Uterus (tissue), 4 donors: Measurements from ENCODE around the gene PFKL. TPM values are rescaled to one million over a fixed set of nuclear protein-coding genes. Genes with fewer than 3 reads are reported as not detected.
"Not testable (repeated sequence)": the region's sequence is repeated elsewhere in the genome, so short reads cannot be mapped to it uniquely, and the experiment has no call there.

Experiments used
- DNase-seq, 2 donors: peaks; one replicate each; pipeline ENCODE4 v3.0.0-alpha.2; 2019 to 2020
- H3K27ac ChIP-seq, 2 donors: fragments of 200-600 bp; sonication (generic); 1 replicate in 1 of 2; 2 replicates in 1 of 2; pipeline ENCODE4 v1.5.1; 2016 to 2018
- H3K27me3 ChIP-seq, 2 donors: fragments of 200-600 bp; sonication (generic); one replicate each; pipeline ENCODE4 v1.5.1; 2018 to 2019; ENCODE audit warnings: control low read depth in 1 of 2
- H3K36me3 ChIP-seq, 2 donors: fragments of 200-600 bp; sonication (generic); one replicate each; pipeline ENCODE4 v1.5.1; 2019; ENCODE audit warnings: control low read depth in 1 of 2
- H3K4me1 ChIP-seq, 2 donors: fragments of 200-600 bp; sonication (generic); one replicate each; pipeline ENCODE4 v1.5.1; 2018 to 2019; ENCODE audit warnings: control low read depth in 1 of 2
- H3K4me3 ChIP-seq, 2 donors: fragments of 200-600 bp; sonication (generic); 1 replicate in 1 of 2; 2 replicates in 1 of 2; pipeline ENCODE4 v1.5.1; 2018 to 2019; ENCODE audit warnings: mild to moderate bottlenecking in 1 of 2
- H3K9me3 ChIP-seq, 2 donors: fragments of 200-600 bp; sonication (generic); one replicate each; pipeline ENCODE4 v1.5.1; 2019; ENCODE audit warnings: control low read depth in 1 of 2
- CTCF ChIP-seq, 4 experiments: fragments of 200-600 bp in 2 of 4; fragments of 450-650 bp in 2 of 4; sonication (generic) in 2 of 4; IDR thresholded peaks; one replicate each; pipeline ENCODE4 v1.5.1; 2016 to 2019; ENCODE audit warnings: antibody characterized with exemption in 4 of 4, mild to moderate bottlenecking in 2 of 4, moderate library complexity in 1 of 4
- POLR2A ChIP-seq, 2 donors: fragments of 450-650 bp; IDR thresholded peaks; one replicate each; pipeline ENCODE4 v1.6.1; 2016; ENCODE audit warnings: antibody characterized with exemption in 2 of 2, mild to moderate bottlenecking in 1 of 2, moderate library complexity in 1 of 2
- intact Hi-C: fragments of 100-400 bp; cut with DNase I; formaldehyde crosslinking; loops from one replicate; pipeline ENCODE4 v1.15.1; 2023; ENCODE audit warnings: low total_unique reads
- total RNA-seq, 4 donors: library from RNA; depleted of rRNA in 3 of 4; stranded (reverse); fragments of >200 nt in 3 of 4; gene quantifications; one replicate each; pipeline versions ENCODE4 v1.1.0 to v1.2.4, GENCODE V29; 2014 to 2023
- donor health status: DM: yes; HTN: yes; CAD: no.

Gene PFKL
- total RNA-seq, 4 donors from 2014 or later: 36.5 to 144 (median 75.4) TPM

GRCh38 chr21:44335266-44336059, 35.6 kb downstream of the PFKL start:
- no peak overlapping the region for H3K4me3 ChIP-seq
- no peak overlapping the region for H3K27ac ChIP-seq
- no peak for TF ChIP-seq POLR2A (IDR thresholded peaks at IDR 0.05)
- no peak for TF ChIP-seq CTCF (IDR thresholded peaks at IDR 0.05)
- no peaks in the 10 kb centered on the region for H3K36me3 ChIP-seq
- no peak for DNase-seq
- H3K9me3 ChIP-seq: no peaks in the 10 kb centered on the region
- H3K4me1 ChIP-seq: peaks cover 0 to 9% of the 10 kb centered on the region in 2 donors
- intact Hi-C loops: no loop called here
- no peaks in the 10 kb centered on the region for H3K27me3 ChIP-seq

GRCh38 chr21:44337449-44337848, 37.6 kb downstream of the PFKL start:
- H3K9me3 ChIP-seq: no peaks in the 10 kb centered on the region
- peak overlapping the region; percentile 84 to 93 for H3K27ac ChIP-seq
- H3K4me3 ChIP-seq: no peak overlapping the region
- TF ChIP-seq POLR2A (IDR thresholded peaks at IDR 0.05) (no peak), CTCF (IDR thresholded peaks at IDR 0.05) (no peak)
- peak in 1 of 2 donors; percentile 16 for DNase-seq
- peaks cover 0 to 9% of the 10 kb centered on the region in 2 donors for H3K4me1 ChIP-seq
- no peaks in the 10 kb centered on the region for H3K27me3 ChIP-seq
- intact Hi-C loops: no loop called here
- H3K36me3 ChIP-seq: no peaks in the 10 kb centered on the region

GRCh38 chr21:44337941-44338895, 38.4 kb downstream of the PFKL start:
- Histone ChIP-seq H3K9me3 (no peaks in the 10 kb centered on the region), H3K36me3 (no peaks in the 10 kb centered on the region), H3K27me3 (no peaks in the 10 kb centered on the region), H3K27ac (peak overlapping the region; percentile 84 to 93), H3K4me3 (peak overlapping the region; percentile 35 to 44), H3K4me1 (peaks cover 0 to 9% of the 10 kb centered on the region in 2 donors)
- peak in 3 of 4 experiments; percentile 28 to 48 (median 32) for TF ChIP-seq CTCF (IDR thresholded peaks at IDR 0.05)
- TF ChIP-seq POLR2A (IDR thresholded peaks at IDR 0.05): peak in 1 of 2 donors; percentile 17
- intact Hi-C loops: no loop called here
- DNase-seq: peak; percentile 74 to 75

- no peaks in the 10 kb centered on the region for H3K9me3 ChIP-seq
- H3K27me3 ChIP-seq: no peaks in the 10 kb centered on the region
- peak within 1 kb of the TSS; percentile 95 to 96 for H3K27ac ChIP-seq
- H3K36me3 ChIP-seq: no peaks in the 10 kb centered on the region
- peak within 1 kb of the TSS; percentile 57 to 78 for H3K4me3 ChIP-seq
- H3K4me1 ChIP-seq: peaks cover 0 to 9% of the 10 kb centered on the region in 2 donors
- intact Hi-C loops: no loop called here
- peak; percentile 92 to 96 for DNase-seq
- TF ChIP-seq POLR2A (IDR thresholded peaks at IDR 0.05): peak; percentile 54 to 95
- peak in 2 of 4 experiments; percentile 8 to 27 for TF ChIP-seq CTCF (IDR thresholded peaks at IDR 0.05)
These were observed 39.4 kb downstream of the PFKL start, which contains the start of gene CFAP410 for GRCh38 chr21:44338971-44339910. Gene CFAP410 (minus strand): TSS chr21:44339390. CDS start chr21:44339194, 196 bp downstream.

GRCh38 chr21:44341726-44342458, 42.0 kb downstream of the PFKL start:
- intact Hi-C loops: loop anchor here (10.0 kb wide), 1 partner anchor 463 kb away; the partner anchor contains the start of gene UBE2G2

GRCh38 chr21:44342981-44343380, 43.1 kb downstream of the PFKL start:
- not testable (repeated sequence) for H3K27me3 ChIP-seq, DNase-seq, H3K27ac ChIP-seq, H3K4me1 ChIP-seq, H3K36me3 ChIP-seq, H3K9me3 ChIP-seq, H3K4me3 ChIP-seq
- intact Hi-C loops: loop anchor here (10.0 kb wide), 1 partner anchor 462 kb away; the partner anchor contains the start of gene UBE2G2

More at GRCh38 chr21:44341726-44342458, 42.0 kb downstream of the PFKL start:
- H3K4me1 ChIP-seq, H3K4me3 ChIP-seq, H3K27ac ChIP-seq, H3K36me3 ChIP-seq, H3K9me3 ChIP-seq, H3K27me3 ChIP-seq, DNase-seq: not testable (repeated sequence)
